HepG2 (cell line): ENCODE results near the gene BMP8A. TPM values are rescaled to one million over a fixed set of nuclear protein-coding genes. Genes with fewer than 3 reads are reported as not detected.
A peak's percentile ranks its signal among the peaks of the same experiment; 100 is the strongest.

Experiments
- ATAC-seq: fragments of 200-7000 bp; cut with Tn5 transposase; 3 replicates; pipeline ENCODE4 v1.9.1; 2020; ENCODE audit warnings: mild to moderate bottlenecking, moderate library complexity
- BruUV-seq: library from RNA; stranded (reverse); fragments of 400-500 nt; replicated peaks from 2 replicates; lab custom pipeline; 2021; lab: Mats Ljungman, UMichigan
- CTCF ChIA-PET: fragments of 300-600 bp; formaldehyde crosslinking; extraction: SDS; loops from one replicate; lab custom pipeline; 2021; ENCODE audit warnings: low total read pairs, inconsistent platforms, low intra/inter-chr PET ratio; lab: Yijun Ruan, JAX
- POLR2A ChIA-PET: fragments of 350-600 bp; sonication (Branson Sonifier 250); formaldehyde crosslinking; loops from one replicate; lab custom pipeline; 2020; ENCODE audit warnings: antibody characterized with exemption, inconsistent platforms; lab: Yijun Ruan, JAX
- DNase-seq: peaks from one replicate; pipeline ENCODE4 v3.0.0-alpha.2; 2015; ENCODE audit warnings: low spot score
- FAIRE-seq: peaks from 3 replicates; lab custom pipeline; 2011; peaks lifted over from hg19 to GRCh38; lab: Jason Lieb, UNC
- H2AFZ ChIP-seq: one replicate; pipeline ENCODE4 v1.6.1; 2011; ENCODE audit warnings: low read length, inconsistent platforms
- H3K27ac ChIP-seq: fragments of 300-600 bp; 3 replicates; pipeline ENCODE4 v1.8.0; 2011; ENCODE audit warnings: mixed run types, mild to moderate bottlenecking, mixed read lengths, low read length, inconsistent platforms; ENCODE audit not compliant: insufficient read depth; ENCODE audit errors: extremely low read length
- H3K27me3 ChIP-seq, 2 experiments: fragments of 200-600 bp in 1 of 2; 2 replicates in 1 of 2; 3 replicates in 1 of 2; pipeline versions ENCODE4 v1.6.0 to v1.8.0; 2011; ENCODE audit warnings: low read length in 2 of 2, mild to moderate bottlenecking in 2 of 2, moderate library complexity in 2 of 2, inconsistent platforms in 1 of 2; ENCODE audit not compliant: insufficient read depth in 2 of 2, control insufficient read depth in 1 of 2
- H3K36me3 ChIP-seq, 2 experiments: fragments of 200-600 bp in 1 of 2; replicated peaks in 1 of 2; 2 replicates in 1 of 2; 3 replicates in 1 of 2; pipeline versions ENCODE4 v1.5.1 to v1.8.0; 2011; ENCODE audit warnings: low read length in 2 of 2, inconsistent platforms in 1 of 2; ENCODE audit not compliant: insufficient read depth in 2 of 2, control insufficient read depth in 1 of 2
- H3K4me1 ChIP-seq: 2 replicates; pipeline ENCODE4 v1.5.1; 2012; ENCODE audit warnings: low read length, inconsistent platforms; ENCODE audit not compliant: insufficient read depth
- H3K4me2 ChIP-seq: 2 replicates; pipeline ENCODE4 v1.6.0; 2011; ENCODE audit warnings: low read depth, low read length, inconsistent platforms
- H3K4me3 ChIP-seq, 3 experiments: fragments of 200-600 bp in 1 of 3; sonication (generic), shearing (Covaris generic) in 1 of 3; replicated peaks in 1 of 3; 2 replicates each; pipeline ENCODE4 v1.5.1; 2011 to 2016; ENCODE audit warnings: low read length in 3 of 3, inconsistent platforms in 2 of 3, low read depth in 2 of 3, mild to moderate bottlenecking in 2 of 3, control low read depth in 1 of 3, mixed read lengths in 1 of 3; ENCODE audit not compliant: insufficient read depth in 1 of 3
- H3K79me2 ChIP-seq: one replicate; pipeline ENCODE4 v1.6.1; 2011; ENCODE audit warnings: low read length, inconsistent platforms; ENCODE audit not compliant: insufficient read depth
- H3K9ac ChIP-seq: 2 replicates; pipeline ENCODE4 v1.6.0; 2011; ENCODE audit warnings: mild to moderate bottlenecking, low read depth, low read length, inconsistent platforms; ENCODE audit not compliant: insufficient read depth
- H3K9me3 ChIP-seq: 2 replicates; pipeline ENCODE4 v1.5.1; 2012; ENCODE audit warnings: mild to moderate bottlenecking, low read length
- H4K20me1 ChIP-seq: 2 replicates; pipeline ENCODE4 v1.6.0; 2011; ENCODE audit warnings: inconsistent platforms, mild to moderate bottlenecking, low read length, moderate library complexity; ENCODE audit not compliant: insufficient read depth
- AFF4 ChIP-seq: sonication (generic); formaldehyde crosslinking; IDR thresholded peaks from 2 replicates; pipeline ENCODE4 v1.4.0; 2020; ENCODE audit warnings: missing genetic modification reagents
- ATF5 ChIP-seq: sonication (generic); formaldehyde crosslinking; IDR thresholded peaks from 2 replicates; pipeline ENCODE4 v1.4.0; 2020; ENCODE audit warnings: mild to moderate bottlenecking, low read depth, missing genetic modification reagents
- CEBPG ChIP-seq: IDR thresholded peaks from 2 replicates; pipeline ENCODE4 v1.6.1; 2016
- DMTF1 ChIP-seq: sonication (generic); formaldehyde crosslinking; IDR thresholded peaks from 2 replicates; pipeline ENCODE4 v1.4.0; 2020; ENCODE audit warnings: mild to moderate bottlenecking, missing genetic modification reagents
- ERF ChIP-seq: IDR thresholded peaks from 2 replicates; pipeline ENCODE4 v1.6.1; 2018; ENCODE audit warnings: missing biosample characterization, missing genetic modification reagents
- FIP1L1 ChIP-seq: fragments of 200-400 bp; formaldehyde crosslinking; IDR thresholded peaks from 2 replicates; pipeline ENCODE4 v1.6.1; 2018; ENCODE audit warnings: low read depth, mild to moderate bottlenecking, low read length, moderate library complexity, borderline replicate concordance; ENCODE audit not compliant: insufficient read depth
- GPN1 ChIP-seq: sonication (generic); formaldehyde crosslinking; IDR thresholded peaks from 2 replicates; pipeline ENCODE4 v1.5.1; 2020; ENCODE audit warnings: missing genetic modification reagents, borderline replicate concordance
- HCFC1 ChIP-seq: fragments of 150-350 bp; IDR thresholded peaks from 2 replicates; pipeline ENCODE4 v1.6.1; 2014; ENCODE audit warnings: low read depth, low read length
- KAT7 ChIP-seq: IDR thresholded peaks from 2 replicates; pipeline ENCODE4 v1.6.1; 2018; ENCODE audit warnings: borderline replicate concordance, missing compliant biosample characterization
- RBFOX2 ChIP-seq: fragments of 200-400 bp; formaldehyde crosslinking; IDR thresholded peaks from 2 replicates; pipeline ENCODE4 v1.6.1; 2017; ENCODE audit warnings: low read depth, mild to moderate bottlenecking, low read length
- SRSF9 ChIP-seq: fragments of 200-400 bp; formaldehyde crosslinking; IDR thresholded peaks from 2 replicates; pipeline ENCODE4 v1.6.1; 2018; ENCODE audit warnings: borderline replicate concordance, mild to moderate bottlenecking, low read depth, low read length; ENCODE audit not compliant: insufficient read depth, poor library complexity, severe bottlenecking
- ZBTB7B ChIP-seq: sonication (generic); formaldehyde crosslinking; IDR thresholded peaks from 2 replicates; pipeline ENCODE4 v1.4.0; 2020; ENCODE audit warnings: missing genetic modification reagents
- ZKSCAN1 ChIP-seq: fragments of 150-350 bp; IDR thresholded peaks from 2 replicates; pipeline ENCODE4 v1.6.1; 2014; ENCODE audit warnings: low read length
- ZNF432 ChIP-seq: sonication (generic); formaldehyde crosslinking; IDR thresholded peaks from 2 replicates; pipeline ENCODE4 v1.5.0; 2020; ENCODE audit warnings: missing genetic modification reagents, mild to moderate bottlenecking, borderline replicate concordance
- ZNF580 ChIP-seq: IDR thresholded peaks from 2 replicates; pipeline ENCODE4 v1.6.1; 2016; ENCODE audit warnings: low read depth, borderline replicate concordance
- ZNF644 ChIP-seq: IDR thresholded peaks from 2 replicates; pipeline ENCODE4 v1.6.1; 2016; ENCODE audit warnings: low read depth
- ZNF747 ChIP-seq: sonication (generic); formaldehyde crosslinking; IDR thresholded peaks from 2 replicates; pipeline ENCODE4 v1.8.1; 2023; ENCODE audit warnings: missing genetic modification reagents, mild to moderate bottlenecking, borderline replicate concordance
- WGBS: methylation state at CpG from one replicate; pipeline ENCODE4 v1.1.6; 2017; ENCODE audit warnings: low lambda C conversion rate; 5-methylcytosine and 5-hydroxymethylcytosine counted together
- in situ Hi-C: cut with HindIII; loops from 2 replicates; pipeline ENCODE4 v1.10.0; 2017; ENCODE audit warnings: low pct_unique_long_range_greater_than_20kb; ENCODE audit not compliant: extremely low pct_ligation_motif_present
- intact Hi-C: fragments of 100-400 bp; cut with micrococcal nuclease; formaldehyde crosslinking; loops from one replicate; pipeline ENCODE4 v1.10.0; 2022; ENCODE audit not compliant: unreplicated experiment
- polyA plus RNA-seq, 8 experiments: library from polyadenylated mRNA; depleted of rRNA in 3 of 8; stranded (reverse) in 7 of 8; unstranded in 1 of 8; fragments of >200 nt; fragmentation: Illumina TruSeq in 4 of 8; extraction: Trizol in 4 of 8; gene quantifications; 2 replicates each; pipeline versions ENCODE4 v1.2.1 to v1.2.3, GENCODE V29; 2011 to 2016; ENCODE audit warnings: low read depth in 4 of 8, missing spikeins in 1 of 8, mixed read lengths in 1 of 8; ENCODE audit not compliant: insufficient read depth in 1 of 8
- total RNA-seq, 5 experiments: library from RNA; depleted of rRNA; stranded (reverse); fragments of >200 nt; fragmentation: Illumina TruSeq; extraction: Trizol; gene quantifications; 2 replicates each; pipeline ENCODE4 v1.2.3, GENCODE V29; 2016; ENCODE audit warnings: low read depth in 1 of 5

The BMP8A gene
- total and polyA plus RNA-seq, 2 of the 13 experiments (the other 11 are each of a cell fraction or from before 2014, with no cell fraction given): 0.05 TPM; not detected in 1

GRCh38 chr1:39566441-39567137, 75.2 kb downstream of the BMP8A start (continued):
- no peak for TF ChIP-seq DMTF1 (CRISPR knock-in tag)
- TF ChIP-seq HCFC1: no peak
- peak; percentile 31; the same call in 1 of the 2 replicates for TF ChIP-seq ZNF580 (CRISPR knock-in tag)
- TF ChIP-seq ATF5: no peak
- TF ChIP-seq GPN1 (CRISPR knock-in tag): no peak
- no peak for TF ChIP-seq ZNF747 (CRISPR knock-in tag)
- TF ChIP-seq CEBPG: peak; percentile 57
- TF ChIP-seq ERF: no peak; the same call in 1 of the 2 replicates
- no peak for TF ChIP-seq ZNF432 (CRISPR knock-in tag)
- 0 out of 2 replicates have a peak, but pooled peaks have one; percentile 52 for TF ChIP-seq ZNF644 (CRISPR knock-in tag)
- TF ChIP-seq, all 625 proteins: peak for 92

GRCh38 chr1:39567302-39567701, 75.9 kb downstream of the BMP8A start:
- DNase-seq: no peak
- H3K4me3 ChIP-seq: no peak overlapping the region
- H4K20me1 ChIP-seq: peaks cover 37% of the 10 kb centered on the region
- H2AFZ ChIP-seq: no peak overlapping the region
- in situ Hi-C loops: no loop called here
- intact Hi-C loops: no loop called here
- H3K36me3 ChIP-seq: peaks cover 50 to 94% of the 10 kb centered on the region in 2 experiments
- WGBS: 76% methylated on average over 3 of the region's 3 CpGs
- H3K27me3 ChIP-seq: no peaks in the 10 kb centered on the region
- H3K9ac ChIP-seq: no peak overlapping the region
- no peaks in the 10 kb centered on the region for H3K9me3 ChIP-seq
- H3K79me2 ChIP-seq: peaks cover 35% of the 10 kb centered on the region
- H3K27ac ChIP-seq: peak overlapping the region; percentile 36
- H3K4me2 ChIP-seq: peak overlapping the region; percentile 38
- BruUV-seq: no TSS peak
- no peak; the same call in 2 of the 3 replicates for ATAC-seq
- ChIA-PET POLR2A (interaction anchor here (1.5 kb wide), 1 partner anchor 10 kb away, joined by 5 read pairs; no protein-coding TSS in a partner anchor), CTCF (no interaction called here)
- peaks cover 62% of the 10 kb centered on the region for H3K4me1 ChIP-seq
- FAIRE-seq: no peak
- TF ChIP-seq SRSF9: no peak
- no peak for TF ChIP-seq FIP1L1
- TF ChIP-seq KAT7 (CRISPR knock-in tag): no peak
- TF ChIP-seq RBFOX2: no peak
- TF ChIP-seq ZBTB7B (CRISPR knock-in tag): no peak
- no peak for TF ChIP-seq ZKSCAN1
- no peak for TF ChIP-seq AFF4 (CRISPR knock-in tag)
